ENCODE measurements around the gene HSD17B2. TPM values are rescaled to one million over a fixed set of nuclear protein-coding genes. Genes with fewer than 3 reads are reported as not detected.

HSD17B2 gene
- polyA plus RNA-seq, 3 donors = not detected

GRCh38 chr16:82044585-82044911 lies 9.5 kb downstream of the HSD17B2 start:
- no peak overlapping the region for H3K4me2 ChIP-seq (replicated peaks; ENCODE audit: extremely low read depth, low read length, poor library complexity, severe bottlenecking)
- H2AFZ ChIP-seq (ENCODE audit: insufficient read depth, low read depth, low read length, poor library complexity, severe bottlenecking) = no peak overlapping the region
- Mint-ChIP-seq H3K27ac (no peak overlapping the region), H3K9me3 (peaks cover 0 to 4% (median 0%) of the 10 kb centered on the region in 7 donors), H3K4me1 (no peaks in the 10 kb centered on the region), H3K36me3 (no peaks in the 10 kb centered on the region), H3K4me3 (no peak overlapping the region), H3K27me3 (ENCODE audit: low read depth in 3 of 3) (peaks cover 4 to 12% (median 8%) of the 10 kb centered on the region in 3 donors)
- H3K9me3 ChIP-seq (replicated peaks in 1 of 2; ENCODE audit: control insufficient read depth in 1 of 2, insufficient read depth in 1 of 2, low read length in 2 of 2) = no peaks in the 10 kb centered on the region
- no peak overlapping the region for H3K9ac ChIP-seq (ENCODE audit: insufficient read depth, low read length, poor library complexity, severe bottlenecking)
- H3K4me1 ChIP-seq (ENCODE audit: control insufficient read depth in 1 of 2, insufficient read depth in 2 of 2, low read length in 2 of 2) = no peaks in the 10 kb centered on the region
- H3K79me2 ChIP-seq (ENCODE audit: insufficient read depth, low read length) = no peaks in the 10 kb centered on the region
- H4K20me1 ChIP-seq (ENCODE audit: insufficient read depth, low read length) = no peaks in the 10 kb centered on the region
- H3K4me3 ChIP-seq (replicated peaks in 1 of 3; ENCODE audit: low read depth in 2 of 3, low read length in 3 of 3) = no peak overlapping the region
- intact Hi-C loops (cut with micrococcal nuclease) = no loop called here
- H3K27ac ChIP-seq (ENCODE audit: low read depth in 1 of 2, low read length in 2 of 2) = no peak overlapping the region
- WGBS (ENCODE audit: insufficient coverage) = no CpG with 5 or more reads among the region's 3 CpGs
- TF ChIP-seq, protein P1, sequence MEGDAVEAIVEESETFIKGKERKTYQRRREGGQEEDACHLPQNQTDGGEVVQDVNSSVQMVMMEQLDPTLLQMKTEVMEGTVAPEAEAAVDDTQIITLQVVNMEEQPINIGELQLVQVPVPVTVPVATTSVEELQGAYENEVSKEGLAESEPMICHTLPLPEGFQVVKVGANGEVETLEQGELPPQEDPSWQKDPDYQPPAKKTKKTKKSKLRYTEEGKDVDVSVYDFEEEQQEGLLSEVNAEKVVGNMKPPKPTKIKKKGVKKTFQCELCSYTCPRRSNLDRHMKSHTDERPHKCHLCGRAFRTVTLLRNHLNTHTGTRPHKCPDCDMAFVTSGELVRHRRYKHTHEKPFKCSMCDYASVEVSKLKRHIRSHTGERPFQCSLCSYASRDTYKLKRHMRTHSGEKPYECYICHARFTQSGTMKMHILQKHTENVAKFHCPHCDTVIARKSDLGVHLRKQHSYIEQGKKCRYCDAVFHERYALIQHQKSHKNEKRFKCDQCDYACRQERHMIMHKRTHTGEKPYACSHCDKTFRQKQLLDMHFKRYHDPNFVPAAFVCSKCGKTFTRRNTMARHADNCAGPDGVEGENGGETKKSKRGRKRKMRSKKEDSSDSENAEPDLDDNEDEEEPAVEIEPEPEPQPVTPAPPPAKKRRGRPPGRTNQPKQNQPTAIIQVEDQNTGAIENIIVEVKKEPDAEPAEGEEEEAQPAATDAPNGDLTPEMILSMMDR (IDR thresholded peaks at IDR 0.05) = no peak
- no peaks in the 10 kb centered on the region for H3K36me3 ChIP-seq (replicated peaks in 1 of 2; ENCODE audit: control insufficient read depth in 1 of 2, insufficient read depth in 2 of 2, low read length in 2 of 2)
- no peak for DNase-seq
- H3K27me3 ChIP-seq (ENCODE audit: control insufficient read depth in 2 of 2, insufficient read depth in 2 of 2, low read length in 2 of 2) = peaks cover 2 to 4% of the 10 kb centered on the region in 2 donors

GRCh38 chr16:82045465-82045864 lies 10.4 kb downstream of the HSD17B2 start:
- no peak for DNase-seq
- Histone ChIP-seq H3K9me3 (replicated peaks in 1 of 2; ENCODE audit: control insufficient read depth in 1 of 2, insufficient read depth in 1 of 2, low read length in 2 of 2) (no peaks in the 10 kb centered on the region), H3K36me3 (replicated peaks in 1 of 2; ENCODE audit: control insufficient read depth in 1 of 2, insufficient read depth in 2 of 2, low read length in 2 of 2) (no peaks in the 10 kb centered on the region), H3K4me2 (replicated peaks; ENCODE audit: extremely low read depth, low read length, poor library complexity, severe bottlenecking) (no peak overlapping the region), H3K27me3 (ENCODE audit: control insufficient read depth in 2 of 2, insufficient read depth in 2 of 2, low read length in 2 of 2) (peaks cover 2 to 4% of the 10 kb centered on the region in 2 donors), H3K4me1 (ENCODE audit: control insufficient read depth in 1 of 2, insufficient read depth in 2 of 2, low read length in 2 of 2) (no peaks in the 10 kb centered on the region), H3K9ac (ENCODE audit: insufficient read depth, low read length, poor library complexity, severe bottlenecking) (no peak overlapping the region), H4K20me1 (ENCODE audit: insufficient read depth, low read length) (no peaks in the 10 kb centered on the region), H2AFZ (ENCODE audit: insufficient read depth, low read depth, low read length, poor library complexity, severe bottlenecking) (no peak overlapping the region), H3K79me2 (ENCODE audit: insufficient read depth, low read length) (no peaks in the 10 kb centered on the region), H3K4me3 (replicated peaks in 1 of 3; ENCODE audit: low read depth in 2 of 3, low read length in 3 of 3) (no peak overlapping the region), H3K27ac (ENCODE audit: low read depth in 1 of 2, low read length in 2 of 2) (no peak overlapping the region)
- no peak overlapping the region for H3K4me3 Mint-ChIP-seq
- 100% methylated on average over 1 of the region's 2 CpGs for WGBS (ENCODE audit: insufficient coverage)
- peaks cover 4 to 12% (median 9%) of the 10 kb centered on the region in 3 donors for H3K27me3 Mint-ChIP-seq (ENCODE audit: low read depth in 3 of 3)
- TF ChIP-seq, protein P1 (IDR thresholded peaks at IDR 0.05) = no peak
- H3K36me3 Mint-ChIP-seq = no peaks in the 10 kb centered on the region
- no peaks in the 10 kb centered on the region for H3K4me1 Mint-ChIP-seq
- peaks cover 0 to 4% (median 0%) of the 10 kb centered on the region in 7 donors for H3K9me3 Mint-ChIP-seq
- intact Hi-C loops (cut with micrococcal nuclease) = no loop called here
- H3K27ac Mint-ChIP-seq = no peak overlapping the region
